ENCODE results near the gene MDM1.

The MDM1 gene

GRCh38 chr12:68348419-68348818 is 16.3 kb upstream of the MDM1 start:
- H3K36me3 ChIP-seq = no peaks in the 10 kb centered on the region
- peaks cover 4 to 8% of the 10 kb centered on the region in 2 experiments for H3K4me1 ChIP-seq (ENCODE audit: control insufficient read depth in 1 of 2, insufficient read depth in 1 of 2, low read depth in 1 of 2, low read length in 1 of 2)
- no peak overlapping the region for H3K4me3 ChIP-seq (ENCODE audit: low read depth in 1 of 2, low read length in 1 of 2)
- no peaks in the 10 kb centered on the region for H3K9me3 ChIP-seq
- no peaks in the 10 kb centered on the region for H3K27me3 ChIP-seq
- no peak overlapping the region for H3K27ac ChIP-seq
- no peak for TF ChIP-seq CTCF (IDR thresholded peaks at IDR 0.05)

- H3K27ac ChIP-seq = no peak overlapping the region
Observed at GRCh38 chr12:68345763-68346162, 13.6 kb upstream of the MDM1 start.

GRCh38 chr12:68344126-68344525 is 12.0 kb upstream of the MDM1 start:
- Histone ChIP-seq H3K27ac (no peak overlapping the region), H3K9me3 (no peaks in the 10 kb centered on the region), H3K4me1 (ENCODE audit: control insufficient read depth in 1 of 2, insufficient read depth in 1 of 2, low read depth in 1 of 2, low read length in 1 of 2) (peaks cover 11 to 17% of the 10 kb centered on the region in 2 experiments), H3K36me3 (no peaks in the 10 kb centered on the region), H3K27me3 (no peaks in the 10 kb centered on the region), H3K4me3 (ENCODE audit: low read depth in 1 of 2, low read length in 1 of 2) (no peak overlapping the region)
- TF ChIP-seq CTCF (IDR thresholded peaks at IDR 0.05) = no peak

More at GRCh38 chr12:68345763-68346162, 13.6 kb upstream of the MDM1 start:
- Histone ChIP-seq H3K4me1 (ENCODE audit: control insufficient read depth in 1 of 2, insufficient read depth in 1 of 2, low read depth in 1 of 2, low read length in 1 of 2) (peaks cover 6 to 11% of the 10 kb centered on the region in 2 experiments), H3K36me3 (no peaks in the 10 kb centered on the region), H3K4me3 (ENCODE audit: low read depth in 1 of 2, low read length in 1 of 2) (no peak overlapping the region), H3K27me3 (no peaks in the 10 kb centered on the region), H3K9me3 (no peaks in the 10 kb centered on the region)
- TF ChIP-seq CTCF (IDR thresholded peaks at IDR 0.05) = no peak

- TF ChIP-seq CTCF (IDR thresholded peaks at IDR 0.05) = no peak
- Histone ChIP-seq H3K4me3 (ENCODE audit: low read depth in 1 of 2, low read length in 1 of 2) (no peak overlapping the region), H3K36me3 (no peaks in the 10 kb centered on the region), H3K9me3 (no peaks in the 10 kb centered on the region), H3K27me3 (no peaks in the 10 kb centered on the region), H3K27ac (no peak overlapping the region), H3K4me1 (ENCODE audit: control insufficient read depth in 1 of 2, insufficient read depth in 1 of 2, low read depth in 1 of 2, low read length in 1 of 2) (peaks cover 7 to 9% of the 10 kb centered on the region in 2 experiments)
Observed at GRCh38 chr12:68342966-68343365, 10.8 kb upstream of the MDM1 start.

- Histone ChIP-seq H3K4me3 (ENCODE audit: low read depth in 1 of 2, low read length in 1 of 2) (no peak overlapping the region), H3K36me3 (no peaks in the 10 kb centered on the region), H3K9me3 (no peaks in the 10 kb centered on the region), H3K4me1 (ENCODE audit: control insufficient read depth in 1 of 2, insufficient read depth in 1 of 2, low read depth in 1 of 2, low read length in 1 of 2) (peaks cover 7 to 9% of the 10 kb centered on the region in 2 experiments), H3K27ac (no peak overlapping the region), H3K27me3 (no peaks in the 10 kb centered on the region)
- no peak for TF ChIP-seq CTCF (IDR thresholded peaks at IDR 0.05)
Observed at GRCh38 chr12:68341822-68342221, 9.7 kb upstream of the MDM1 start.
